C4-2B (cell line): ENCODE measurements around the gene PLEKHM2.

Experiments used
- ZFX ChIP-seq: fragments of 450-650 bp; IDR thresholded peaks from 2 replicates; pipeline ENCODE4 v1.6.1; 2017
- TF ChIP-seq, protein P1 (sequence below): fragments of 450-650 bp; conservative IDR thresholded peaks from 2 replicates; pipeline ENCODE4 v1.5.1; 2017; ENCODE audit warnings: mild to moderate bottlenecking

GRCh38 chr1:15676688-15677661, 7.1 kb upstream of the PLEKHM2 start:
- TF ChIP-seq, protein P1, sequence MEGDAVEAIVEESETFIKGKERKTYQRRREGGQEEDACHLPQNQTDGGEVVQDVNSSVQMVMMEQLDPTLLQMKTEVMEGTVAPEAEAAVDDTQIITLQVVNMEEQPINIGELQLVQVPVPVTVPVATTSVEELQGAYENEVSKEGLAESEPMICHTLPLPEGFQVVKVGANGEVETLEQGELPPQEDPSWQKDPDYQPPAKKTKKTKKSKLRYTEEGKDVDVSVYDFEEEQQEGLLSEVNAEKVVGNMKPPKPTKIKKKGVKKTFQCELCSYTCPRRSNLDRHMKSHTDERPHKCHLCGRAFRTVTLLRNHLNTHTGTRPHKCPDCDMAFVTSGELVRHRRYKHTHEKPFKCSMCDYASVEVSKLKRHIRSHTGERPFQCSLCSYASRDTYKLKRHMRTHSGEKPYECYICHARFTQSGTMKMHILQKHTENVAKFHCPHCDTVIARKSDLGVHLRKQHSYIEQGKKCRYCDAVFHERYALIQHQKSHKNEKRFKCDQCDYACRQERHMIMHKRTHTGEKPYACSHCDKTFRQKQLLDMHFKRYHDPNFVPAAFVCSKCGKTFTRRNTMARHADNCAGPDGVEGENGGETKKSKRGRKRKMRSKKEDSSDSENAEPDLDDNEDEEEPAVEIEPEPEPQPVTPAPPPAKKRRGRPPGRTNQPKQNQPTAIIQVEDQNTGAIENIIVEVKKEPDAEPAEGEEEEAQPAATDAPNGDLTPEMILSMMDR, result no peak
- no peak for TF ChIP-seq ZFX
